ENCODE data around the gene PLIN5. TPM values are rescaled to one million over a fixed set of nuclear protein-coding genes. Genes with fewer than 3 reads are reported as not detected.

PLIN5 gene
- total RNA-seq, 1 donor from 2014 or later = not detected

DNA sequence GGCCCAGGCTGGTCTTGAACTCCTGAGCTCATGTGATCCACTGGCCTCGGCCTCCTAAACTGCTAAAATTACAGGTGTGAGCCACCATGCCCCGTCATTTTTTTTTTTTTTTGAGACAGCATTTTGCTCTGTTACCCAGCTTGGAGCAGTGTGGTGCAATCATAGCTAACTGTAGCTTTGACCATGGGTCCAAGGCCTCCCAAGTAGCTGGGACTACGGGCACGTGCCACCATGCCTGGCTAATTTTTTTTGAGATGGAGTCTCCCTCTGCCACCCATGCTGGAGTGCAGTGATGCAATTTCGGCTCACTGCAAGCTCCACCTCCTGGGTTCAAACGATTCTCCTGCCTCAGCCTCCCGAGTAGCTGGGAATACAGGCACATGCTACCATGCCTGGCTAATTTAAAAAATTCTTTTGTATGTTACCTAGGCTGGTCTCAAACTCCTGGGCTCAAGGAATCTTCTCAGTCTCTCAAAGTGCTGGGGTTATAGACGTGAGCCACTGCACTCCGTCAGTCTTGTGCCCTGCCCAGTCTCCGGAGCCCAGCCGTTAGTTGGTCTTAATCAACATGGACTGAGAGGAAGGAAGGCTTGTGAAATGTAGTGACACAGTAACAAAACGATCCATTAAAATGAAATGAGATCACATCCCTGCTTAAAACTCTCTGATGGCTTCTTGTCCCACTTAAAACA is 6.2 kb upstream of the PLIN5 start:
- no peak for FAIRE-seq
- no peaks in the 10 kb centered on the region for H3K36me3 ChIP-seq (ENCODE audit: control insufficient read depth, insufficient read depth, low read length)

DNA sequence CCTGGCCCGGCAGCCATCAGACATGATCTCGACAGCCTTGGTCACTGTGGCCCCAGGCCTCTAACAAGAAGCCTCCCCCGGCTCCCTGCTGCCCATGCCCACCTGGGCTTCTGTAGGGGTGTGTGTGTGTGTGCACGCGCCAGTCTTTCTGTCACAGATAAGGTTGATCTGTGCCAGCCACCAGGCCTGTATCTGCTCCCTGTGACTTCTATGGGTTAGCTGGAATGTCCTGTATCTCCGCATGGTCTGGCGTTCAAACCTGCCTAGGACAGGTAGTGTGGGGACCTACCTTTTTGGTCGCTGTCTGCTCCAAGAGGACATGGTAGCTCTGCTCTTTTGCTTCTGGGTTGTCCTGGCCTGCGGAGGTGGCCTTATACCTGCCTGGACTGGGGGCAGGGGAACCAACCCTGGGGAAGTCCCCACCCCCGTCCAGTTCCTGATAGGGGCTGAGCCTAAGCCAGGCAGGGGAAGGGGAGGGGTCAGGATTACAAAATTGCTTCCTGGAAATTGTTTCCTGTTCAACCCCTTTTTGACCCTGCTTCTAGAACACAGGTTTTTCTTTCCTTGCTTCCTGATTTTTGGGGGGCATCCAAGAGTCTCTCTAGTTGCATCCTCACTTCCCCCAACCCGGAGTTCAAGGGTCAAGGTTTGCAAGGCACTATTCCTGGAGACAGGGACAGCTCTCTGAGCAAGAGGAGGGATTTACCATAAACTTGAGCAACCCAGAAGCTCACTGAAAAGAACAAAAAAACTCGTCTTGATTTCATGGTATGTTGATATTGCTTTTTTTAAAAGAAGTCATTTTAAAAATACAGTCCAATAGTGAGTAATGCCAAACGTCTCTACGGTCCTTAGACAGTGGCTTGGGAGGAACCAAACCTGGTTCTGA is 4.9 kb upstream of the PLIN5 start, which contains the start of gene LRG1:
Gene LRG1 (minus strand): TSS at position 344 of the 889 bp plus-strand sequence. CDS start 23 bp downstream, at position 321.
- FAIRE-seq = no peak
- Histone ChIP-seq H3K36me3 (ENCODE audit: control insufficient read depth, insufficient read depth, low read length) (no peaks in the 10 kb centered on the region), H3K4me3 (ENCODE audit: low read depth, low read length) (no peak within 1 kb of the TSS), H3K27me3 (ENCODE audit: control insufficient read depth, insufficient read depth, low read length) (no peaks in the 10 kb centered on the region)
- TF ChIP-seq, protein P1, sequence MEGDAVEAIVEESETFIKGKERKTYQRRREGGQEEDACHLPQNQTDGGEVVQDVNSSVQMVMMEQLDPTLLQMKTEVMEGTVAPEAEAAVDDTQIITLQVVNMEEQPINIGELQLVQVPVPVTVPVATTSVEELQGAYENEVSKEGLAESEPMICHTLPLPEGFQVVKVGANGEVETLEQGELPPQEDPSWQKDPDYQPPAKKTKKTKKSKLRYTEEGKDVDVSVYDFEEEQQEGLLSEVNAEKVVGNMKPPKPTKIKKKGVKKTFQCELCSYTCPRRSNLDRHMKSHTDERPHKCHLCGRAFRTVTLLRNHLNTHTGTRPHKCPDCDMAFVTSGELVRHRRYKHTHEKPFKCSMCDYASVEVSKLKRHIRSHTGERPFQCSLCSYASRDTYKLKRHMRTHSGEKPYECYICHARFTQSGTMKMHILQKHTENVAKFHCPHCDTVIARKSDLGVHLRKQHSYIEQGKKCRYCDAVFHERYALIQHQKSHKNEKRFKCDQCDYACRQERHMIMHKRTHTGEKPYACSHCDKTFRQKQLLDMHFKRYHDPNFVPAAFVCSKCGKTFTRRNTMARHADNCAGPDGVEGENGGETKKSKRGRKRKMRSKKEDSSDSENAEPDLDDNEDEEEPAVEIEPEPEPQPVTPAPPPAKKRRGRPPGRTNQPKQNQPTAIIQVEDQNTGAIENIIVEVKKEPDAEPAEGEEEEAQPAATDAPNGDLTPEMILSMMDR (IDR thresholded peaks at IDR 0.05; ENCODE audit: insufficient read depth, low read length, severe bottlenecking) = no peak
- peak; percentile 65 for DNase-seq (ENCODE audit: low read depth)

More for the DNA sequence above, 6.2 kb upstream of the PLIN5 start:
- TF ChIP-seq, protein P1 (IDR thresholded peaks at IDR 0.05; ENCODE audit: insufficient read depth, low read length, severe bottlenecking) = no peak
- Histone ChIP-seq H3K4me3 (ENCODE audit: low read depth, low read length) (no peak overlapping the region), H3K27me3 (ENCODE audit: control insufficient read depth, insufficient read depth, low read length) (no peaks in the 10 kb centered on the region)
- DNase-seq (ENCODE audit: low read depth) = no peak

DNA sequence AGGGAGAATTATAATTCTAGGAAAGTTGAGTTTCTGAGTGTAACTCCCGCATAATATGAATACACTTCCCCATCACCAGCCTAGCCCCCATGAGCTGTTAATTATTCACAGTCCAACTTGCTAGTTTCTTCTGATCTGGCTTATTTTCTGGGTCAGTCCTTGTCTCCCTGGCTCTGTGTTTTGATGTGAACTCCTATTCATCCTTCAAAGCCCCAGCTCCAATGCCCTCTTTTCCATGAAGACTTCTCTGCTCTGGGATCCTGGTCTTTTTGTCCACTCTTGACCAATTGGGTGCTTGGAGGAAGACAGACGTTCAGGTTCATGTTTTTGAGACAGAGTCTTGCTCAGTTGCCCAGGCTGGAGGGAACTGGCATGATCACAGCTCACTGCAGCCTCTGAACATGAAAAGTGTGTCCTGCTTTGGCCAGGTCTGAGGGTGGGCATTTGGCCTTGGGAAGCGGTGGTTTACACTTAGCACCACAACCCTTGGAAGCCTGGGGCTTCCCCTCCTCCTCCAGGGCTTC is 4.2 kb upstream of the PLIN5 start:
- TF ChIP-seq, protein P1 (IDR thresholded peaks at IDR 0.05; ENCODE audit: insufficient read depth, low read length, severe bottlenecking) = no peak
- no peak for DNase-seq (ENCODE audit: low read depth)
- FAIRE-seq = no peak
- no peak overlapping the region for H3K4me3 ChIP-seq (ENCODE audit: low read depth, low read length)
- H3K36me3 ChIP-seq (ENCODE audit: control insufficient read depth, insufficient read depth, low read length) = no peaks in the 10 kb centered on the region
- H3K27me3 ChIP-seq (ENCODE audit: control insufficient read depth, insufficient read depth, low read length) = no peaks in the 10 kb centered on the region

DNA sequence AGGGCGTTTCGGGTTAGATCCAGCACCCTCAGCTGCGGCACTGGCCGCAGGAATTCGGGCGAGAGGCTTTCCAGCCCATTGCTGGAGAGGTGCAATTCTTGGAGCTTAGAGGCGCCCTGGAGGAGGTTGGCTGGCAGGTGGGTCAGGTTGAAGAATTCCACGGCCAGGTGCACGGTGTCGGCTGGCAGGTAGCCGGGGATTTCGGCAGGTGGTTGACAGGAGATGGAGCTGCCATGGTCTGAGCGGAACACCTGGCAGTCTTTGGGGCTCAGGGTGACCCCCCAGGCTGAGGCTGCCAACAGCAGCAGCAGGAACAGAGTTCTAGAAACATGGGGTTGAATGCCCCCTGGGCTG is 3.6 kb upstream of the PLIN5 start:
- H3K4me3 ChIP-seq (ENCODE audit: low read depth, low read length) = no peak overlapping the region
- DNase-seq (ENCODE audit: low read depth) (no peak), FAIRE-seq (no peak)
- TF ChIP-seq, protein P1 (IDR thresholded peaks at IDR 0.05; ENCODE audit: insufficient read depth, low read length, severe bottlenecking) = no peak
- H3K36me3 ChIP-seq (ENCODE audit: control insufficient read depth, insufficient read depth, low read length) = no peaks in the 10 kb centered on the region
- no peaks in the 10 kb centered on the region for H3K27me3 ChIP-seq (ENCODE audit: control insufficient read depth, insufficient read depth, low read length)

DNA sequence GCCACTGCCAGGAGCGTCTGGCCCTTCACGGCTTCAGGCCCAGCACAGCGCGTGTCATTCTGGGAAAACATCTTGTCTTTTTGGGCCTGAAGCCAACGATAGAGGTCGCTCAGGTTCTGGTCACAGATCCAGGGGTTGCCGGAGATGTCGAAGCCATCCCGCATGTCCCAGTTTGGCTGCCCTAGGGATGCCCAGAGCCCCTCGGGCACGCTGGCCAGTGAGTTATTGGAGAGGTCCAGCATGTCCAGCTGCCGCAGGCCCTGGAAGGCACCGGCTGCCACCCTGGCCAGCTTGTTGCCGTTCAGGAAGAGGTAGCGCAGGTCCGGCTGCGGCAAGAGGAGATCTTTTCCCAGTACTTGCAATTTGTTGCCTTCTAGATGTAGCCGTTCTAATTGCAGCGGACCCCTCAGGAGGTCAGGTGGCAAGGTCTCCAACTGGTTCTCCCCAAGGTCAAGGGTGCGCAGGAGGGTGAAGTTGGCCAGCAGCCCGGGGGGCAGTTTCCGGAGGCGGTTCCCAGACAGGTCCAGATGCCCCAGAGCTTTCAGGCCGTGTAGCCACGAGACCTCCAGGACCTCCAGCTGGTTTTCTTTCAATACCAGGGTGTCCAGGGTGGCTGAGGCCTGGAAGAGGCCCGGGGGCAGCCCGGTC is 3.1 kb upstream of the PLIN5 start:
- no peaks in the 10 kb centered on the region for H3K27me3 ChIP-seq (ENCODE audit: control insufficient read depth, insufficient read depth, low read length)
- FAIRE-seq (no peak), DNase-seq (ENCODE audit: low read depth) (no peak)
- TF ChIP-seq, protein P1 (IDR thresholded peaks at IDR 0.05; ENCODE audit: insufficient read depth, low read length, severe bottlenecking) = no peak
- no peak overlapping the region for H3K4me3 ChIP-seq (ENCODE audit: low read depth, low read length)
- H3K36me3 ChIP-seq (ENCODE audit: control insufficient read depth, insufficient read depth, low read length) = no peaks in the 10 kb centered on the region

Data from bronchial epithelial cell (primary cell).